Lung microvascular endothelial cell (primary cell): ENCODE results near the gene LCP2. TPM values are rescaled to one million over a fixed set of nuclear protein-coding genes. Genes with fewer than 3 reads are reported as not detected.

Source experiments
- DNase-seq, 2 donors: peaks; one replicate each; pipeline versions ENCODE4 v3.0.0 to v3.0.0-alpha.2; 2010; ENCODE audit warnings: low read depth in 2 of 2
- total RNA-seq: library from RNA; depleted of rRNA; stranded (reverse); fragments of >200 nt; gene quantifications from 2 replicates; pipeline ENCODE4 v1.2.1, GENCODE V29; 2014

LCP2 gene
- total RNA-seq, 1 donor from 2014 or later, result 0.20 TPM

DNA sequence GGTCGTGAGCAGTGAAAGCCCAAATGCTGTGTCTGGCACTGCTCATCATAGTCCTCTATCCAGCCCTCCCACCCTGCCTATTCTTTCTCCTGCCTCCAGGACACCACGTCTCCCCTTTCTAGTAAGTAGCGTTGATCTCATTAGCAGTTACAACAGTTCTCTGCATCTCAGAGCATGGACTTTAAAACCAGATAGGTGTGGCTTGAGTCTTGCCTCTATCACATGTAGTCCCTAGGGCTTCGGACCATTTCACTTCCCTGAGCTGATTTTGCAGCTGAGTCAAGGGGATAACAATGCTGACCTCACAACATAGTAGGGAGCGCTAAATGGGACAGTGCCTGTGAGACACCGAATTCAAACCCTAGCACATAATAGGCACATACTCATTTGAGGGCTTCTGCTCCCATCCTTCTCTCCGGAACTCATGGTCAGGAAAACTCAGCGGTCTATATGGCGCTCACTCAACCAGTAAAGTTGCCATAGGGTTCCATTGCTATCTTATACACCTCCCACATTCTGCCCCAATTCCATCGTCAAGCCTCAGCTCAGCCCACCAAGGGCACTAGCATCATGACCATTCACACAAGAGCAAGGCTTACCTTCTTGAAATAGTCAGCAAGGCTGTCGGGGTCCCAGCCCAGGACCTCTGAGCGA lies 515 bp downstream of the LCP2 start:
- DNase-seq, result no peak

DNA sequence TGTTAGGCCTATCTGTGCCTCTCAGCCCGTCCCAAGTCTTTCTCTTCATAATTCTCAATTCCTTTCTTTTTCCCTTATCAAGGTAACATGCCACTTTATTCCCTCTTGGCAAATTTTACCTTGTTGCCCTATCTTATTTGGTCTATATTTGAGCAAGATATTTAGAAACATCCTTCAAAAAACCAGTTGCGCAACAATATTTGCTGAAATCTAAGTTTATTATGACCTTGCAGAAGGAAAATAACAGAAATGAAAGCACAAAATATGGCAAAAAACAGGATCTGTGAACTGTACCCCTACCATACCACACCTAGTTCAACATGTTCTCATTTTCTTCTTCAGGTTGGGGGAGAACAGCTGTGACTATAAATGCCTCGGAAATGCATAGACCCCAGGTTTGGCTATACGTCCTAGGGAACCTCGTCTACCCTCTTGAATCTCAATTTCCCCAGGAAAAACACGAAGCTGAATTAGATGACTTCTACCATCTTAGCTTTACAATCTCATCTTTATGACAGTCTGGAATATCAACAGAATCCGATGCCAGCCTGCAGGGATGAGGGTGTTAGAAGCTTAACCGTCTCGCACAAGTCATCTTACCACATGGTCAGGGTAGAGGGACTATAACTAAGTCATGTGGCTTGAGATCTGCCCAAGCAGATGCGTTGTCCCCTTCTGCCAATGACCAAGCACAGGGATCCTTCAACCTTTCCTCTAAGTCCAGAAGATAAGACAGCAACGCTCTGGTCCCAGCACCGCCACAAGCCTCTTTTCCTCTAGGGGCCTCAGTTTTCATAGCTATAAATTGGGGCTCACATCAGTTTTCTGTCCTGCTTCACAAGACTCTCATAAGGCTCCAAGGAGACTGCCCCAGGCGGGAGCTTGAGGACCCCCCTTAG lies 1.3 kb downstream of the LCP2 start:
- no peak for DNase-seq

DNA sequence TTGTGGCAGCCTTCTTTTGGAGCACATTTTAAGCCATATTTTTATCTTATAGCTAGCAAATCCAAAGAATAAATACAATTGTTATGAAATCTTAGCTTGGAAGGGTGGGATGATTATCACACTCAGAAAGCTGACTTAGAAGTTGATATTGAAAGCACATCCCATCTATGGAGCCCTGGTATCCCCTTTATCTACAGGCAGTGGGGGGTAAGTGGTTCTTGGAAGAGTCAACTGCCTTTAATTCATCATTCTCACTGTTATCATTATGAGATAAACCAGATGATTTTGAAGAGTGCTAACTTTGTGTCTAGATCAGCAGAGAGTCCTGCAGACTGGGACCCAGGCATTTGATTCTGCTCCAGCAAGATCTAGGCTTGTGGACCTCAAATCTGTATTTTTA lies 3.0 kb downstream of the LCP2 start:
- no peak for DNase-seq

DNA sequence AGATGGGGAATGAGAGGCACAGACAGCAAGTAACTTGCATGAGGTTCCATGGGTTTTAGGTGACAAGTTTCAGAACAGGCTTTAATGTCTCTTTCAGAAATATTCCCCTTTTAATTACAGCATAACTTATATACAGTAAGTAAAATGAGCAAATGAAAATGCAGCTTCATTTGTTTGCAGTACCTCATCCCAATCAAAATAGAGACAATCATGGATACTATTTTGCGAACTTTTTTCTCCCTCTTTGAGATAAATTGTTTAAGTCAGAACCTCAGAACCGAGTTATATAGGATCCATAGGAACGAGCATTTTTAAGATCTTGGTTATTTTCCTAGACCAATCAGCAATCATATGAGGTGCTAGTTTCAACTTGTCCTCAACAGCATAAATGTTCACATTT lies 3.5 kb downstream of the LCP2 start:
- no peak for DNase-seq

DNA sequence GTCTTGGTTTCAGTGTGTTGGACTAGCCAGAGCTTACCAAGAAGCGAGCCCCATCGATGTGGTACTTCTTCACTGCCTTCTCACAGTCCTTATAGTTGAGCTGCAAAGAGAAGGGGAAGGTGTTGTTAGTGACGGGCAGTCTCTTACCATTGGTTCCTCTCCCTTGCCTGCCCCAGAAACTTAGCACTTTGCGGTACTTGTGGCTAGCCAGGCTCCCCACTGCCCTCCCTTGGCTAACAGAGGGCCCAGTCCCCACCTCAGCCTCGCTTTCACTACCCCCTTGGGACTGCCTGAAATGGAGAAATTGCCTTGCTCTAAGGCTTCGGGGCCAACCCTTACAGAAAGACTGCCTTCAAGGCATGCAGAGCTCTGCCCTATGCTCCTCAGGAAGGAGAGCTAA lies 4.3 kb downstream of the LCP2 start:
- no peak for DNase-seq

DNA sequence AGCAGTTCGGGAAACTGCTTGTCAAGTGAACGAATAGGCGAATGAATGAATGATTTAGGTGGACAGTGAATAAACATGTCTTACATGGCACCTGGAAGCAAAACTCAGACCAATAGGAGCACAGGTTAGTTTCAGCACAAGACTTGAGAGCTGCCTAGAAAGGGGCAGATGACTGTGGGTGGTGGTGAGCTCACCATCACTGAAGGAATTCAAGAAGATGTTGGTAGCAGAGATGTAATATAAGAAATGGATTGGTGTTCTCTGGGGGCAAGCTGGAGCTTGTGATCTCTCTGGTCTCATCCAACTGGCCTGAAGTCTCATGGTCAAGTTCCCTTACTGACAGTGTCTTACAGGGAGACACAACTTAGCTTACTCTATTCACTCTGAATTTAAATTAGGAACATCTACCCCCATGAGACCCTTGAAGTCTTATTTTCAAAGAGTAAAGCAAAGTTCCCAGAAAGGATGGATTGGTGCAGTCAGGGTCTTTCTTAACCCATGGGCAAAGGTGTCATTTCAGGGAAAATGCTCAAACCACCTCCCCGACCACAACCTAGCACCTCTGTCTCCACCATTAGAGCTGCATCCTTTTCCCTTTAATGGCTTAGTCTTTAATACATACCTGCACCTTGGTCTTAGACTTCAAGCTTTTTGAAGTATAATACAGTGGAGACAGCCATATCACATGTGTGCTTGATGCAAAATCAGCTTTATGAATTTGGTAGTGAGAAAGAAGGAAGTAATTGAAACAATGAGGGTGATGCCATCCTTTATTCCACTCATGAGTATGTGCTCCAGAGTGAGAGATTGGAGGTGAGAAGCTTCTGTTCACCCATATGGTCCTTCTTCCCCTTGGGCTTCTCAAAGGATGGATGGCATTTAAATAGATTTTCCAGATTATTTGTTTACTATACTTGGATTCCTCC lies 5.1 kb downstream of the LCP2 start:
- no peak for DNase-seq

DNA sequence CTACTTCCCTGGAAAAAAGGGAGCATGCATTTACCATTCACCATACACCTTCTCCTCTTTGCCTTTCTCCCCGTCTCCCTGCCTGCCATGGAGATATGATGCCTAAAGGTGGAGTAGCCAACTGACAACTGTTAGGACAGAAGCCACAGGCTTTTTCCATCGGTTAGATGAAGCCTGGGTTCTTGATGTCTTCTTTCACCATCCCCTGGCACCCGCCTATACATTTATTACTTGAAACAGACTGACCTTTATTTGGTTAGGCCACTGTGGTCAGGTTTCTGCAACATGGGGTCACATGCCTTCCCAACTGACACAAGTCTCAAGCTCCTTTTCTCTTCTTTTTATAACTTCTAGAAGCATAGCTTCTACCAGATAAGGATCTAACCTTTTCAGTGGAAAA lies 7.1 kb downstream of the LCP2 start:
- no peak for DNase-seq

DNA sequence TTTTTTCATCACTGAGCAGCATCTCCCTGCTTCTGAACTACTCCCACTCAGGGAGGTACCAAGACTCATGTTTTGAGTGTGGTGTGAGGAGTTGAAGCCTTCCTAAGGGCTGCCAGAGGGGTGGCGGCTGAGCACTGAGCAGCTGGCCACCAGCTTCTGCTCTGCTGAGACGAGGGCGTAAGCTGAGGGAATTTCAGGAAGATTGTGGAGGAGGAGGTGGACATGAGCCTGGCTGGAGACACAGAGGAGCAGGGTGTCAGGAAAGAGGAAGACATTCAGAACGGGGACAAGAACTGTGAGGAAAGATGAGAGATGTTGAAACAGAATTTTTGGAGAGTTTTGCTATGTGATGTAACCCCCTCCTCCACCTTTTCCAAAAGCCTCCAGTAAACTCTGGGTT lies 7.8 kb downstream of the LCP2 start:
- no peak for DNase-seq

DNA sequence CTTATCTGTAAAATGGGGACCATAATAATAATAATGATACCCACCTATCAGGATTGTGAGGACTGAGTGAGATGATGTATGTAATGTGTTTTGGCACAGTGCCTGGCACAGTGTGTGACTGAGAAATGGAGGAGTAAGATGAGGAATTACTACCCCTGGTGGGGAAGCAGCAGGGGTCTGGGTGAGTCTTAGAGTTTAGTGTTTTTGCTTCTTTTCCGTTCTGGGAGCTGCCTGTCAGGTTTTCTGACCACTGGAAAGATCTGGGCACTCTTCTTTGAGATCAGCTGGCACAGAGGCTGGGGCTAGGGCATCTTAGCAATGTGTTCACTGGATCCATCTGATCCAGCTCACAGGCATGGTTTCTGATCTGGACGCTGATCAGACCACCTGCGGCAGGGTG lies 8.5 kb downstream of the LCP2 start:
- DNase-seq, result no peak

DNA sequence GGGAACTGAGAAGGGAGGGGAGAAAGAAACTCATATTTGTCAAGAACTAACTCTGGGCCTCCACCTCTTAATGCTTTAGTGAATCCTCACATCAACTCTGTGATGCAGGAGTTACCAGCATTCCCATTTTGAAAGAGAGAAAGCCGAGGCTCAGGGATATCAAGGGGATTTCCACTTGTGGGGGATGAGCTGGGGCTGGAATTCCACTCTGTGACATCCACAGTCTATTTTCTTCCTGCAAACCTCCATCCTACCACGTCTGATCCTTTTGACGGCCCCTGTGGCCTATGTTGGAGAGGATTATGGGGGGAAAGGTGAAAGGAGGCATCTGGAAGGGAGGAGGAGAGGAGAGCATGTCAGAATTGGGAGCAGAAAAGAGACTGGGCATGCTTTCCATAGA lies 9.0 kb downstream of the LCP2 start:
- no peak for DNase-seq

DNA sequence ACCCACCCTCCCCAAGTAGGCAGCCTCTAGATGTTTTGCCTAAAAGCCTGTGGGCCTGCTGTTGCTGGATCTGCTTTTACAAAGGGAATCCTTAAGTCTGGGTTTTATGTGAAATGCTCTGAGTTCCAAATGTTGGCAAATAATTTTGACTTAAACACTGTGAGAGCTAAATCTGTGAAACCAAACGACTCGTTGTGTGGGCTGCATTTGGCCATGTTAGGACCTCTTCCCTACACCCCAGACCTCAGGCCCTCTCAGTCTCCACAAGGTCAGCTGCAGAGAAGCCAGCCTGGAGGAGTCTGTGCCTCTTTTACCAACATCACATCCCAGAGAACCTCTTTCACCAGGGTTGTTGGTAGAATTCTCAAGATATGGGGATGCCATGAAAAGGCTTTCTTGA lies 9.4 kb downstream of the LCP2 start:
- no peak for DNase-seq

DNA sequence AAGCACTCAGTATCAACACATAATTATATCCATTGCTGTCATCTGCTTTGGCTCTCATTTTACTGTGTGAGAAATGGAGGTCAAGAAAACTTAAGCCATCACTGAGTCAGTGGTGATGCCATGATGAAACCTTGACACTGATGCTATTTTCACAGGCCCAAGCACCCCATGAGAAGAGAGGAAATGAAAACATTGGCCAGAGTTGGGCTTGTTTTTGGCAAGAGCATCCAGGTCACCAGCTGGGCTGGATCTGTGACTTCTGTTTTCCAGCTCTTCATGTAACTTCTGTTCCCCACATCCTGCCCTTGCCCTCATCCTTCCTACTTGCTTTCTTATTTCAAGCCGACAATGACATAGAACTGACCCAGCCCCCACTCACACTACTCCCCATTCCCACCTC lies 10.0 kb downstream of the LCP2 start:
- peak; percentile 24 to 76 for DNase-seq

DNA sequence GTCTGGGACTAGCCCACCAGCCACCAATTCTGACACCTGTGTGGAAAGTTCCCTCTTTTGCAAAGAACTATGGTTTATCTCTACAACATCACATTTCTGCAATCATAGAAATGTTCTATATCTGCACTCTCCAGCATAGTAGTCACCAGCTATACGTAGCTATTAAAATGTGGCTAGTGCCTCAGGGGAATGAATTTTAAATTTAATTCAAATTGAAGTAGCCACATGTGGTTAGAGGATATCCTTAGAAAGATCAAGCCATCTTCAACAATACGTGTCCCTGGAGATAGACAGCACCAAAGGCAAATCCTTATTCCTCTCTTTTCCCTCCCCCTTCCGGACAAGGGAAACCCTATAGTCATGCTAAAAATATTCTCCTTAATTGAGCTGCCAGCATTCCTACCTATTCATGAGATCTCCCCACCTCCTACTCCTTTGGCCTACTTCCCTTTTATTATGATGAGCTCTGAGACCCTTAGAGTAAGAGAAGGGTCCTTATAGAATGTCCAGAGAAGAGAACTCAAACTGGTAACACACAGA lies 11.1 kb downstream of the LCP2 start:
- DNase-seq, result no peak

DNA sequence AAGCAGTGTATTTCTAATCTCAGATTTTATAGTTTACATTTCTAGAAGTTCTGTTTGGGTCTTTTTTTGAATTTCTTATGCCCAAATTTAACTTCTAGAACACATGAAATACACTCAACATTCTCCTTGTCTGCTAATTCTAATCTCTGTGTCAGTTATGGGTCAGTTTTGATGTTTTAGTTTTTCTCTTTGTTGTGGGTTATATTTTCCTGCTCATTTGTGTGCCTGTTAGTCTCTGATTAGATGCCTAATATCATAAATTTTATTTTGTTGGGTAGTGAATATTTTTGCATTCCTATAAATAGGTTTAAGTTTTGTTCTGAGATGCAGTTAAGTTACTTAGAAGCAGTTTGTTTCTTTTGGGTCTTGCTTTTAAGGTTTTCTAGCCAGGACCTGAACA lies 12.4 kb downstream of the LCP2 start:
- DNase-seq, result no peak

DNA sequence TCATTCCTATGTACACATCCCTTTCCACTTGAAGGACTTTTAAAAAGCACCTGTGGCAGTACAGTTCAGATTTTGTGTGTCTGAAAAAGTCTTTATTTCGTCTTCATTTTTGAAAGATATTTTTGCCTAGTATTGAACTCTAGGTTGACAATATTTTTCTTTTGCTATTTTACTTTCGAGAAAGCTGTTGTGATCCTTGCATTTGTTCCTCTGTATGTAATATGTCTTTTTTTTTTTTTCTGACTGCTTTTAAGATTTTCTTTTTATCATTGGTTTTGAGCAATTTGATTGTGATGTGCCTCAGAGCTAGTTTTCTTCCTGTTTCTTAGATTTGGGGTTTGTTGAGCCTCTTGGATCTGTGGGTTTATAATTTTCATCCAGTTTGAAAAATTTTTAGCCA lies 13.3 kb downstream of the LCP2 start:
- DNase-seq, result no peak

DNA sequence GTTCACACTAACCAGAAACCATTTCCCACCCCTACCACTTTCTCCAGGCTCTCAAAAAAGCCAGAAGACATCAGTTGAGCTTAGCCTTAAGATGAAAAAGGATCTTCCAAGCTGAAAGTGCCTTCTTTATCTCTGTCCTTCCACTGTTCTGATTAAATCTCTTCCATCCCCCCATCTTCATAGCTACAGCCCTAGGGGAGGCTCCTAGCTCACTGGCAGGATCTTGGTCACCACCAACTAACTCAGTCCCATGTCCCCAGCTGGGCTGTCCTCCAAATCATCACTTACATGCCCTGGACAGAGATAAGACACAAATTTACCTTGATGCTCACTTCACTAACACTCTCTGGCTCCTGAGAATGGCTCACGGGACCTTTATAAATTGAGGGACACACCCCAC lies 14.3 kb downstream of the LCP2 start:
- no peak for DNase-seq

DNA sequence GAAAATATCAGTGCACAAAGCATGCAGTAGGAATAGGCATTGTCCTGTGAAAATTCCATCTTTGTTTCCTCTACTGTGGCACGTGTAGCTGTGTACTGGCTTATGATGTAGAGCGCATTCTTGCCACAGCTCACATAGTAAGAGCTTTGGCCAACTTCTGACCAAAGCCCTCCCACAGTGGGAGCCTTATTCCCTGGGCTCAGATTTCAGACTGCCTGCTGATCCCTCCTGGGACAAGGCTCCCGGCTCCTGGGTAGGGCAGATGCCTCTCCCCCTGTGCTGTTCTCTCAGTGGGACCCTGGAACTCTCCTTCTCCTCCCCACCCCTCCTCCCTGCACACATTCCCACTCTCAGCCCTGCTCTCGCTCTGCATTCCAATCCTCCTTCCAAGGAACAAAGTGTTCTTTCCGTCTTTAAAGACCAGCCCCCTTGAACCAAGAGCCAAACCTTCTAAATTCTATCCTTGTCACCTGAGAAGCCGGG lies 17.5 kb downstream of the LCP2 start:
- no peak for DNase-seq

DNA sequence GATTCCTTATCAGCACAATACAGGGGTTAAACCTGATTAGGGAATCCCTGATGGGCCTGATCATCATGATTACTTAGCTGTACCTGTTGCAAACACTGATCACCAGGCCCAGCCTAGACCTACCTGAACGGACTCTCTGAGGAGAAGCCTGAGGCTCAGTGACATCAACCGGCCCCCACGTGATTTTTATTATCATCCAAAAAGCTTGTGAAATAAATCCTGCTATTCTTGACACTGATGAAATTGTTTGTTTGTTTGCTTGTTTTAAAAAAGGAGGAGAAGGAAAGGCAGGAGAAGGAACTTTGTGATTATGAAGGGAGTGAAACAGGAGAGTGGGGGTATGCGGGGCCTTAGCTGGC lies 18.1 kb downstream of the LCP2 start:
- DNase-seq, result no peak

DNA sequence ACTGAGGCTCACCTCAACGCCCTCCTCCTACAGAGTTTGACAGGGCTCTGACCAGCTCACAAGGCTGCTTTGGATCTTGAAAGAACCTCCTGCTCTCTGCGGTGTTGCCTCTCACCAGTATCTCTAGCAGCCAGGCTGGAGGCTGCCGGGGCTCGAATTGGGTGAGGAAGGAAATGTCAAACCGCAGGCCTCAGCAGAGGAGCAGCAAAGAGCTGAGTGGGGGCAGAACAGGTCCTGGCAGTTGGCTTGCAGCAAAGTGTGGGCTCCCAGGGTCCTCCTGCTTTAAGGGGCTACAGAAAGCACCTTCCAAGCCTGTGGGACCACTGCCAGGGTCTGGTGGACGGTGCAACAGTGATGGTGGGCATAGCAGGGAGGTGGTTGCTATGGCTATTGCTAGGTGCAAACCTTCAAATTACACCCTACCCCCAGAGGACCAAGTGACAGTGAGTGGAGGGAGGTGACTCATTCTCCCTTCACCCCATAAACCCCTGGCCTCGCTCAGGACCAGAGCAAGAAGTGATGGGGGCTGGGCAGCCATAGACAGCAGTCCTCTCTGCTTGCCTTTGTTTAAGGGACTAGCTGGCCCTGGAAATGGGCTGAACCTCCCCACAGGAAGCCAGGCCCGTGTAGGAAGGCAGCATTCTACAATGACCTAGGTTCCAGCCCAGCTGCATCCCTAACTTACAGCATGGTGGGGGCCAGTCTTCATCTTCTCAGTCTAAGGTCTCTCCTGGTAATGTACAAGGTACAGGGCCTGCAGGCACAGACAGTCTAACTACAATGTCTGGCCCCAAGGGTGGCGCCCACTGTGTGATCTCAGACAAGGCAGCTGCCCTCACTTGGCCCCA lies 18.7 kb downstream of the LCP2 start:
- peak in 1 of 2 donors; percentile 70 for DNase-seq

DNA sequence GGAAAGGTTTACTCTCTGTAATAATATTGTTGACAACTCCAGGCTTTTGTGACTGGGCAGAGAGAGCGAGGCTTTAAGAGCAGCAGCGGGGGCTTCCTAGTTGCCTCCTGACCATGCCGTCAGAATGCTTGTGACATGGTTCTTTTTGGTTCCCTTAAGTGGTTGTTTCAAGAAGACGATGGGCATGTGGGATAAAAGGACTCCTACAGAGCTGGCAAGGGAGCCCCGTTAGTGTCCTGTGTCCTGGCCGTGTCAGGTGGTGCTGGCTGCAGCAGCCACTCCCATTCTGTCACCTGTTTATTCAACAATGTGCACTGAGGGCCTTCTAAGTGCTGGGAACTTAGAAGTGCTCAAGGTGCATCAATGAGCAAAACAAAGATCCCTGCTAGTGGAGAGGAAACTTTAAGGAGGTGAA lies 19.7 kb downstream of the LCP2 start:
- DNase-seq, result no peak

DNA sequence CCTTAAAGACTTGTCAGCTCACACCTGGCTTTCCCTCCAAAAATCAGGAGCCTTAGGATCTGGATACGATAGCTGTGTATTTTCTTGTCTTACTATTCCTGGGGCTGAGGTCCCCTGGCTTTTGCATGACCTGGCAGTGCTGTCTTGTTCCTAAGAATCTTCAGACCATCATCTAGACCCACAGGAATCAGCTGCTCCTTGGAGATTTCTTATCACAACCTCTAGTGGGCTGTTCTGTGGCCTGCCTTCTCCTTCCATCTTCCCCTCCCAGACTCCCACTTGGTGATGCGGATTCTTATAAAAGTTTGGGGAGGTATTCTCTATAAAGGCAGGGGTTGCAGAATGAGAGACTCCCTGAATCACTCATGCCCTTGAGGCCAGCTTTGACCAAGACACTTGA lies 21.4 kb downstream of the LCP2 start:
- DNase-seq, result no peak
